CD4-positive, alpha-beta memory T cell (primary cell): ENCODE data around the gene HASPIN. TPM values are rescaled to one million over a fixed set of nuclear protein-coding genes. Genes with fewer than 3 reads are reported as not detected.

ENCODE experiments used
- CTCF ChIA-PET: fragments of 350-600 bp; sonication (Branson Sonifier 250); formaldehyde crosslinking; loops from one replicate; lab custom pipeline; 2021; ENCODE audit warnings: inconsistent platforms; ENCODE audit not compliant: partially characterized antibody; lab: Charles Lee
- POLR2A ChIA-PET: fragments of 350-600 bp; sonication (Branson Sonifier 250); formaldehyde crosslinking; loops from one replicate; lab custom pipeline; 2021; ENCODE audit not compliant: partially characterized antibody; lab: Charles Lee
- DNase-seq, 5 donors: peaks; one replicate each; pipeline versions ENCODE4 v3.0.0 to v3.0.0-alpha.2; 2020 to 2022; ENCODE audit warnings: mixed read lengths in 1 of 5
- H3K27ac ChIP-seq: one replicate; pipeline ENCODE4 v1.7.0; 2013; ENCODE audit warnings: low read depth, low read length
- H3K27me3 ChIP-seq: 2 replicates; pipeline ENCODE4 v1.7.0; 2013; ENCODE audit warnings: mild to moderate bottlenecking, low read length, moderate library complexity; ENCODE audit not compliant: insufficient read depth
- H3K36me3 ChIP-seq: 2 replicates; pipeline ENCODE4 v1.7.0; 2013; ENCODE audit warnings: mild to moderate bottlenecking, low read length, moderate library complexity; ENCODE audit not compliant: insufficient read depth
- H3K4me1 ChIP-seq: 2 replicates; pipeline ENCODE4 v1.7.0; 2013; ENCODE audit warnings: mild to moderate bottlenecking, low read length, moderate library complexity; ENCODE audit not compliant: insufficient read depth
- H3K4me3 ChIP-seq, 2 donors: one replicate each; pipeline ENCODE4 v1.7.0; 2013; ENCODE audit warnings: low read length in 2 of 2, mild to moderate bottlenecking in 1 of 2
- H3K9me3 ChIP-seq, 2 donors: one replicate each; pipeline ENCODE4 v1.7.0; 2013; ENCODE audit warnings: low read length in 2 of 2, control low read depth in 1 of 2; ENCODE audit not compliant: control insufficient read depth in 1 of 2
- H3K27ac Mint-ChIP-seq, 7 donors: one replicate each; pipeline ENCODE4 v1.8.0; 2020 to 2021; ENCODE audit warnings: mixed read lengths in 7 of 7, mild to moderate bottlenecking in 6 of 7, inconsistent platforms in 3 of 7, moderate library complexity in 3 of 7
- H3K27me3 Mint-ChIP-seq, 2 donors: one replicate each; pipeline ENCODE4 v1.8.0; 2020 to 2021; ENCODE audit warnings: mixed read lengths in 2 of 2
- H3K36me3 Mint-ChIP-seq, 2 donors: one replicate each; pipeline ENCODE4 v1.8.0; 2020 to 2021; ENCODE audit warnings: mixed read lengths in 2 of 2, inconsistent platforms in 1 of 2, mild to moderate bottlenecking in 1 of 2
- H3K4me1 Mint-ChIP-seq, 4 donors: one replicate each; pipeline ENCODE4 v1.8.0; 2020 to 2021; ENCODE audit warnings: mixed read lengths in 4 of 4, mild to moderate bottlenecking in 1 of 4
- H3K4me3 Mint-ChIP-seq, 8 donors: one replicate each; pipeline ENCODE4 v1.8.0; 2020 to 2021; ENCODE audit warnings: mixed read lengths in 8 of 8, mild to moderate bottlenecking in 7 of 8, moderate library complexity in 6 of 8, inconsistent platforms in 3 of 8
- H3K9me3 Mint-ChIP-seq, 8 donors: one replicate each; pipeline ENCODE4 v1.8.0; 2020 to 2021; ENCODE audit warnings: mixed read lengths in 8 of 8, mild to moderate bottlenecking in 5 of 8, inconsistent platforms in 3 of 8, moderate library complexity in 1 of 8
- intact Hi-C: fragments of 100-400 bp; cut with micrococcal nuclease; formaldehyde crosslinking; loops from one replicate; pipeline ENCODE4 v1.15.1; 2023
- polyA plus RNA-seq, 2 donors: library from polyadenylated mRNA; unstranded; fragments of 300-500 nt; fragmentation: Illumina TruSeq; gene quantifications; one replicate each; pipeline ENCODE4 v1.2.3, GENCODE V29; 2021
- total RNA-seq, 2 experiments: library from RNA; stranded (reverse); gene quantifications; one replicate each; pipeline ENCODE4 v1.2.3, GENCODE V29; 2021

HASPIN gene
- total and polyA plus RNA-seq, 4 experiments from 2014 or later = 0.28 to 0.41 (median 0.29) TPM; not detected in 1

GRCh38 chr17:3770466-3770865 lies 46.8 kb downstream of the HASPIN start:
- Mint-ChIP-seq H3K36me3 (no peaks in the 10 kb centered on the region), H3K4me3 (no peak overlapping the region), H3K4me1 (peaks cover 22 to 39% (median 30%) of the 10 kb centered on the region in 4 donors), H3K27me3 (no peaks in the 10 kb centered on the region), H3K27ac (peak overlapping the region in 2 of 7 donors; percentile 55 to 60), H3K9me3 (peaks cover 0 to 2% (median 0%) of the 10 kb centered on the region in 8 donors)
- no peak overlapping the region for H3K4me3 ChIP-seq
- CTCF ChIA-PET = interaction anchor here (1.4 to 6.0 kb wide), 2 partner anchors 10 to 33 kb away, joined by 3 to 28 read pairs; no protein-coding TSS in a partner anchor
- intact Hi-C loops = no loop called here
- POLR2A ChIA-PET = interaction anchor here (1.3 kb wide), 1 partner anchor 33 kb away, joined by 3 read pairs; no protein-coding TSS in a partner anchor
- H3K27ac ChIP-seq = no peak overlapping the region
- no peaks in the 10 kb centered on the region for H3K36me3 ChIP-seq
- no peaks in the 10 kb centered on the region for H3K9me3 ChIP-seq
- H3K4me1 ChIP-seq = peaks cover 35% of the 10 kb centered on the region
- H3K27me3 ChIP-seq = no peaks in the 10 kb centered on the region
- DNase-seq = no peak

GRCh38 chr17:3771140-3771539 lies 47.4 kb downstream of the HASPIN start:
- H3K4me3 ChIP-seq = no peak overlapping the region
- H3K4me1 ChIP-seq = peaks cover 28% of the 10 kb centered on the region
- peak in 1 of 5 donors; percentile 43 for DNase-seq
- no peak overlapping the region for H3K27ac ChIP-seq
- Mint-ChIP-seq H3K27me3 (no peaks in the 10 kb centered on the region), H3K4me1 (peaks cover 15 to 33% (median 24%) of the 10 kb centered on the region in 4 donors), H3K27ac (peak overlapping the region in 1 of 7 donors; percentile 78), H3K4me3 (no peak overlapping the region), H3K9me3 (peaks cover 0 to 2% (median 0%) of the 10 kb centered on the region in 8 donors), H3K36me3 (no peaks in the 10 kb centered on the region)
- POLR2A ChIA-PET = interaction anchor here (0.9 to 1.3 kb wide), 2 partner anchors 33 to 75 kb away, joined by 3 read pairs; partner anchors contain the start of gene P2RX5
- H3K36me3 ChIP-seq = no peaks in the 10 kb centered on the region
- H3K9me3 ChIP-seq = no peaks in the 10 kb centered on the region
- intact Hi-C loops = no loop called here
- CTCF ChIA-PET = interaction anchor here (0.8 to 1.4 kb wide), 2 partner anchors 10 to 36 kb away, joined by 3 read pairs; no protein-coding TSS in a partner anchor
- no peaks in the 10 kb centered on the region for H3K27me3 ChIP-seq

GRCh38 chr17:3772764-3773163 lies 49.1 kb downstream of the HASPIN start:
- Histone ChIP-seq H3K27me3 (no peaks in the 10 kb centered on the region), H3K4me3 (no peak overlapping the region), H3K9me3 (no peaks in the 10 kb centered on the region), H3K27ac (no peak overlapping the region), H3K36me3 (no peaks in the 10 kb centered on the region), H3K4me1 (peaks cover 14% of the 10 kb centered on the region)
- Mint-ChIP-seq H3K4me3 (no peak overlapping the region), H3K27me3 (no peaks in the 10 kb centered on the region), H3K27ac (peak overlapping the region in 1 of 7 donors; percentile 37), H3K36me3 (no peaks in the 10 kb centered on the region), H3K4me1 (peaks cover 6 to 19% (median 13%) of the 10 kb centered on the region in 4 donors), H3K9me3 (no peaks in the 10 kb centered on the region)
- intact Hi-C loops = no loop called here
- DNase-seq = no peak
- ChIA-PET CTCF (interaction anchor here (1.3 kb wide), 1 partner anchor 54 kb away, joined by 5 read pairs; no protein-coding TSS in a partner anchor), POLR2A (interaction anchor here (0.6 kb wide), 1 partner anchor 20 kb away, joined by 3 read pairs; no protein-coding TSS in a partner anchor)

GRCh38 chr17:3773511-3773910 lies 49.8 kb downstream of the HASPIN start:
- Histone ChIP-seq H3K4me1 (peaks cover 12% of the 10 kb centered on the region), H3K4me3 (no peak overlapping the region), H3K27me3 (no peaks in the 10 kb centered on the region), H3K36me3 (no peaks in the 10 kb centered on the region), H3K9me3 (no peaks in the 10 kb centered on the region), H3K27ac (no peak overlapping the region)
- CTCF ChIA-PET = no interaction called here
- H3K4me3 Mint-ChIP-seq = no peak overlapping the region
- no peaks in the 10 kb centered on the region for H3K9me3 Mint-ChIP-seq
- H3K36me3 Mint-ChIP-seq = no peaks in the 10 kb centered on the region
- no peak overlapping the region for H3K27ac Mint-ChIP-seq
- peaks cover 5 to 13% (median 10%) of the 10 kb centered on the region in 4 donors for H3K4me1 Mint-ChIP-seq
- no peaks in the 10 kb centered on the region for H3K27me3 Mint-ChIP-seq
- no peak for DNase-seq
- intact Hi-C loops = no loop called here
- POLR2A ChIA-PET = no interaction called here

DNA sequence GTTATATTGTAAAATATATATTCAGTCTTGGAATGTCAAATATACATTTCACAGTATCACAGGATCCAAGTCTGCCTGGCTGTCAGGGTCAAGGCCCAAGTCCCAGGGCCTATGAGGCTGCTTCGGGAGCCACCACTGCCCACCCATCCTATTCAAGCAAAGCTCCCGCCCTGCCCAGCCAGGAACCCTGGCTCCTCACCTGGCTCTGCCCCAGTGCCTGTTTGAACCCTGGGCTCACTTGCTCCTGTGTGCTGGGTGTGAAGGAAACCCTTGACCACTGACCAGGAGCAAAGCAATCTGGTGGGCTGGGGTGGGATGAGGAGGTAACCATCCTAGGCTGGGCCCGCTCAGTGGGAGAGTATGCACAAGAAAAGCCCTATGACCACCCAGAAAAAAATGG lies 50.3 kb downstream of the HASPIN start:
- no peaks in the 10 kb centered on the region for H3K27me3 Mint-ChIP-seq
- CTCF ChIA-PET = no interaction called here
- DNase-seq = no peak
- no peaks in the 10 kb centered on the region for H3K9me3 ChIP-seq
- H3K27me3 ChIP-seq = no peaks in the 10 kb centered on the region
- POLR2A ChIA-PET = no interaction called here
- no peak overlapping the region for H3K4me3 Mint-ChIP-seq
- no peak overlapping the region for H3K27ac ChIP-seq
- H3K27ac Mint-ChIP-seq = no peak overlapping the region
- H3K9me3 Mint-ChIP-seq = no peaks in the 10 kb centered on the region
- H3K36me3 ChIP-seq = no peaks in the 10 kb centered on the region
- peaks cover 8% of the 10 kb centered on the region for H3K4me1 ChIP-seq
- H3K4me3 ChIP-seq = no peak overlapping the region
- H3K4me1 Mint-ChIP-seq = peaks cover 3 to 11% (median 7%) of the 10 kb centered on the region in 4 donors
- H3K36me3 Mint-ChIP-seq = no peaks in the 10 kb centered on the region
- intact Hi-C loops = no loop called here

Other genes with a start within 250 kb of the HASPIN start
- not detected for gene ASPA, start 247.9 kb upstream of the HASPIN start, total RNA-seq
- gene ASPA, start 247.9 kb upstream of the HASPIN start, polyA plus RNA-seq = not detected
- under 1 TPM; 0.06 to 0.14 TPM for gene TRPV3, start 166.1 kb upstream of the HASPIN start, total RNA-seq
- not detected for gene TRPV3, start 166.1 kb upstream of the HASPIN start, polyA plus RNA-seq
- gene TRPV1, start 114.5 kb upstream of the HASPIN start, total RNA-seq = 1 to 10 TPM; 8.1 to 8.8 TPM
- under 1 TPM in 1 of 2 donors, not detected in 1; 0.46 TPM for gene TRPV1, start 114.5 kb upstream of the HASPIN start, polyA plus RNA-seq
- 10 to 100 TPM; 10.7 to 11.6 TPM for gene SHPK, start 87.7 kb upstream of the HASPIN start, total RNA-seq
- 1 to 10 TPM; 5.8 to 6.0 TPM for gene SHPK, start 87.7 kb upstream of the HASPIN start, polyA plus RNA-seq
- gene CTNS, start 87.1 kb upstream of the HASPIN start, total RNA-seq = 10 to 100 TPM; 11.6 to 12.0 TPM
- 1 to 10 TPM; 7.7 to 8.0 TPM for gene CTNS, start 87.1 kb upstream of the HASPIN start, polyA plus RNA-seq
- 10 to 100 TPM; 12.7 to 13.2 TPM for gene TAX1BP3, start 55.3 kb upstream of the HASPIN start, total RNA-seq
- gene TAX1BP3, start 55.3 kb upstream of the HASPIN start, polyA plus RNA-seq = 10 to 100 TPM; 28.2 to 32.3 TPM
- 10 to 100 TPM; 27.8 to 29.4 TPM for gene EMC6, start 55.1 kb upstream of the HASPIN start, total RNA-seq
- 100 to 1,000 TPM in 1 of 2 donors, 10 to 100 TPM in 1; 75.7 to 104 TPM for gene EMC6, start 55.1 kb upstream of the HASPIN start, polyA plus RNA-seq
- gene P2RX5, start 27.7 kb upstream of the HASPIN start, total RNA-seq = 10 to 100 TPM; 13.8 to 16.0 TPM
- 10 to 100 TPM; 18.8 to 28.9 TPM for gene P2RX5, start 27.7 kb upstream of the HASPIN start, polyA plus RNA-seq
- 10 to 100 TPM; 17.2 to 18.7 TPM for gene ITGAE, start 77.3 kb downstream of the HASPIN start, total RNA-seq
- 10 to 100 TPM; 36.6 to 43.6 TPM for gene ITGAE, start 77.3 kb downstream of the HASPIN start, polyA plus RNA-seq
- 10 to 100 TPM; 48.5 to 66.7 TPM for gene NCBP3, start 122.3 kb downstream of the HASPIN start, total RNA-seq
- gene NCBP3, start 122.3 kb downstream of the HASPIN start, polyA plus RNA-seq = 10 to 100 TPM in 1 of 2 donors, 1 to 10 TPM in 1; 7.7 to 15.8 TPM
- 1 to 10 TPM; 3.5 TPM for gene CAMKK1, start 169.2 kb downstream of the HASPIN start, total RNA-seq
- 1 to 10 TPM in 1 of 2 donors, under 1 TPM in 1; 0.18 to 2.6 TPM for gene CAMKK1, start 169.2 kb downstream of the HASPIN start, polyA plus RNA-seq
- gene P2RX1, start 192.6 kb downstream of the HASPIN start, total RNA-seq = not detected
- not detected for gene P2RX1, start 192.6 kb downstream of the HASPIN start, polyA plus RNA-seq
- 100 to 1,000 TPM; 157 to 177 TPM for gene ATP2A3, start 240.5 kb downstream of the HASPIN start, total RNA-seq
- gene ATP2A3, start 240.5 kb downstream of the HASPIN start, polyA plus RNA-seq = 10 to 100 TPM; 34.4 to 89.0 TPM